AML-193 (cell line): ENCODE measurements around the gene FAM13B.
A peak's percentile ranks its signal among the peaks of the same experiment; 100 is the strongest.
"Not testable (repeated sequence)": the region's sequence is repeated elsewhere in the genome, so short reads cannot be mapped to it uniquely, and the experiment has no call there.

Experiments used
- DNase-seq, 2 experiments: peaks; one replicate each; lab custom pipeline; 2025; lab: John Stamatoyannopoulos, UW

FAM13B gene

DNA sequence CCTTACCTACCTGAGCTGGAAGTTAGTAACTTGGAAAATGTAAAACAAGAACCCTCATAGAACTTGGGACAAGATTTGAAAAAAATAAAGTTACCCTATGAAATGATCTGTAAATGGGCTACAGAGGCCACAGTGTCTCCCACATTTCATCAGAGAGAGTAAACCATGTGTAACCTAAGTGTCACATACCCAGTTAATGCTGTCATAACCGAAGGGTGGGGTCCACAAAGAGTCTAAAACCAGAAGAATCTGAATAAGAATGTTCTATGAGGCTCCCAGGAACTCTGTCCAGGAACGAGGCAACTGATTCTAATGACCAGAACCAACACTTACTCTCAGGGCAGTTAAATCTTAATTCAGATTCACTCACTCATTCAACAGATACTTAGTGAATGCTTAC is 1.0 kb upstream of the FAM13B start:
- no peak for DNase-seq

DNA sequence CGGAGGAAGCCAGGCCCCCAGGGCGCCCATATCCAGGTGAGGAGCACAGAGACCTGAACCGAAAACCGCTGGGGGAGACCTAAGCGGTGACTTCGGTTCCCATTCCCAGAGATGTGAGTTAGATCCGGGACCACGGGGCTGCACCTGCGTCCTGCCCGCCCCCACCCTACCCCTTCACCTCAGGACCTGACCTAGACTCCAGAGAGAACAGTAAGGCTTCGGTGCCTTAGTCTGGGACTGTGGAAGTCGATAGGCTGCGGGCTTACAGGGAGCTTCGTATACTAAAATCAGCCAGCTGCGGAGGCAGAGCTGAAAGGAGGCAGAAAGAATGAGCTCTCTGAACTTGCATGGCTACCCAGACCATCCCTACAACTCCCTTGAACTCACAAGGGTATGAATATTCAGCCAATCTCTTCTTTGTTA is 518 bp upstream of the FAM13B start:
- DNase-seq, result peak in 1 of 2 experiments; percentile 40

DNA sequence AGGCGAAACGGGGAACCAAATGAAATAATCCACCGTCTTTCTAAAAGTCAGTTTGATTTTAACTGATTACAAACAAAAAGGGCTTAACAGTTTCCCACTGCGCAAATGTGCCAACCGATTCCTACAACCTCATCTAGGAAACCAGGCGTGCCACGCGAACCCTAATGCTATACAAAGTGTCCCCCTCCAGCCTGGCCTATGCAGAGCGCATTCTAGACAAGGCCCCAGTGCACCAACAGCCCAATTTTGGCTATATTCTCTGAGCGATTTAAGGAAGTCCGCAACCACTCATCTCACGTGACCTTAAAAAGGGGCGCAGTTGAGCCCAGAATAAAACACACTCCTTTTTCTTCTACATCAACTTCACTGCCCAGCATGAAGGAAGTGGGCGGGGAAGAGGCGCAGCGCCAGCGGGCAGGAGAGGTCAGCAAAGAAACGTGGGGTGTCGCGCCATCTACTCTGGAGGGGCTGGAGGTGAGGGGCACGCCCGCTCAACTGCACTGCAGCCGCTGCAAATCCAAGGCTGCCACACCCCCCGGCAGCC is 779 bp downstream of the FAM13B start:
- DNase-seq, result peak; percentile 91 to 93

DNA sequence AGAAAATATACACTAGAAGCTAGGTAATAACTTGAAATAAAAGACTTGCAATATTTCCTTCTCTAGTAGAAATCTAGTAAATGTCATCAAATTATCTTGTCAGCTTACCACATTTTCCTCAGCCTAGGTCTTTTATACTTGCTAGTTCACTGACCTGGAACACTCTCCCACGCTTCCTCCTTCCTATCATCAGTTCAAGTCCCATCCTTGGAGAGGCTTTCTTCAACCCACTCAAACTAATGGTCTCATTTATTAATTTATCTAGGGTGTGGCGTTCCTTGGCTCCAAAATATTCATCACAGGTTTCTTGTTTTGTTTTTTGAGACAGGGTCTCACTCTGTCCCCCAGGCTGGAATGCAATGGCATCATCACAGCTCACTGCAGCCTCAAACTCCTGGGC is 2.9 kb downstream of the FAM13B start:
- peak in 1 of 2 experiments; percentile 9 for DNase-seq

DNA sequence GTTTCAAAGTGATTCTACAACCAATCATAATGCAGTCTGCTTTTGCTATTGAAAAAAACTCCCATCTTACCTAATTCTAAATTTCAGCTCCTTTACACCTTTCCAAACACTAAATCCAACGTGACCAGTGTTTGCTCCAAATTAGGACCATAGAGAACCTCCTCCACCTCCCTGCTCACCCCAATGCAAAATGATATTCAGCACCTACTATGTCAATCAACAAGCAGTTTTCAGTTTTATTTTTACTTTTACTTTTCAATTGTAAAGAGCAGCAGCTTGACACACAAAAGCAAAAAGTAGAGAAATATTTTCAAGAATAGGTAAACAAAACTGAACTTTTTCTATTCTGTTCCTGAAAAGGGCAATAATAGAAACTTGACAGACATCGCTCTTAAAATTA is 3.4 kb downstream of the FAM13B start:
- DNase-seq, result no peak

DNA sequence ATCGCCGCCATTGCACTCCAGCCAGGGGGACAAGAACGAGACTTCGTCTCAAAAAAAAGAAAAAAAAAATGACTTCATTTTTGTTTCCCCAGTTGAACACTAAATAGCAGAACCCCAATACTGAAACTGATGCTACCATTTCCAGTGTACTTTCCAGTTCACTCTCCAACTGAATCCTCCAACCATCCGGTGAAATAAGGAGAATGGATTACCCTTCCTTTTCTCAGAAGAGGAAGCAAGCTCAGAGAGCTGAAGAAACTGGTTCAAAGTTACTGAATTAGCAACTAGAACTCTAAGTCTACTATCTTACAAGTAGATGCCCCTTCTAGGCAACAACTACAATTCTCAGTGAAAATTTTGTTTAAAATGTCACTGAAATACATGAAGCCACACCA is 3.9 kb downstream of the FAM13B start:
- peak; percentile 5 to 34 for DNase-seq

DNA sequence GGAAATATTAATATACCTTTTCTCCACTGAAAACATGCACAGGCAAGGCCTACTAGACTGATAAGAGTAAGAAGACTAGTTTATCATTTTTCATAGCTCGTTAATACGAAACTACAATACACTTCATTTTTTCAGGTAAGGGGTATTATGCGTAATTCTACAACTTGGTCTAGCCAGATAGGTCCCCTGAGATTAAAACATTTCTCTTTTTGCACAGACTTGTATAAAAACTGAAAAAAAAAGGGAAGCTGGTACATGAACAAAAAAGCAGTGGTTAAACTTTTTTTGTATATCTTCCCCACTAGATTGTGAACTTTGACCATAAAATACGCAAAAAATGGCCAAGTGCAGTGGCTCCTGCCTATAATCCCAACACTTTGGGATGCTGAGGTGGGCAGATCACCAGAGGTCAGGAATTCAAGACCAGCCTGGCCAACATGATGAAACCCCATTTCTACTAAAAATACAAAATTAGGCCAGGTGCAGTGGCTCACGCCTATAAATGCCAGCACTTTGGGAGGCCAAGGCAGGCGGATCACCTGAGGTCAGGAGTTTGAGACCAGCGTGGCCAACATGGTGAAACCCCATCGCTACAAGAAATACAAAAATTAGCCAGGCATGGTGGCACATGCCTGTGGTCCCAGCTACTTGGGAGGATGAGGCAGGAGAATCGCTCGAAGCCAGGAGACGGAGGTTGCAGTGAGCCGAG is 4.5 kb downstream of the FAM13B start:
- not testable (repeated sequence) for DNase-seq

DNA sequence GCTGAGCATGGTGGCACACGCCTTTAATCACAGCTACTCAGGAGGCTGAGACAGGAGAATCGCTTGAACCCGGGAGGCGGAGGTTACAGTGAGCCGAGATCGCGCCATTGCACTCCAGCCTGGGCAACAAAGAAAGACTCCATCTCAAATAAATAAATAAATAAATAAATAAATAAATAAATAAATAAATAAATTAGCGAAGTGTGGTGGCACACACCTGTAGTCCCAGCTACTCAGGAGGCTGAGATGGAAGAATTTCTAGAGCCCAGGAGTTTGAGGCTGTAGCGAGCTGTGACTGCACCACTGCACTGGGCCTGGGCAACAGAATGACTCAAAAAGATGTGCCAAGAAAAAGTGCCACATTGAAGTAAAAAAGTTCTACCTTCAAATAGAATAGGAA is 6.1 kb downstream of the FAM13B start:
- DNase-seq, result not testable (repeated sequence)

DNA sequence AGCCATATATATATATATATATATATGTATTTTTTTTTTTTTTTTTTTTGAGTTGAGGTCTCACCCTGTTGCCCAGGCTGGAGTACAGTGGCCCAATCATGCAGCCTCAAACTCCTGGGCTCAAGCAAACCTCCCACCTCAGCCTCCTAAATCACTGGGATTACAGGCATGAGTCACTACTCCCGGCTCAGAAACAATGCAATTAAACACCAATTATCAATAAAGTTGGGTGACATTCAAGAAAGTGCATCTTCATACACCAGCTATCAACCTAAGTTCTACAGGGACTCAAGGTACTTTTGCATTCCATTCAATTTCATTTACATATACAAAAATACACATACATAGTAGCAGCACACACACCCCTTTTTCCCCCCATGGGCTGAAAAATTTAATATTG is 7.6 kb downstream of the FAM13B start:
- DNase-seq, result no peak

DNA sequence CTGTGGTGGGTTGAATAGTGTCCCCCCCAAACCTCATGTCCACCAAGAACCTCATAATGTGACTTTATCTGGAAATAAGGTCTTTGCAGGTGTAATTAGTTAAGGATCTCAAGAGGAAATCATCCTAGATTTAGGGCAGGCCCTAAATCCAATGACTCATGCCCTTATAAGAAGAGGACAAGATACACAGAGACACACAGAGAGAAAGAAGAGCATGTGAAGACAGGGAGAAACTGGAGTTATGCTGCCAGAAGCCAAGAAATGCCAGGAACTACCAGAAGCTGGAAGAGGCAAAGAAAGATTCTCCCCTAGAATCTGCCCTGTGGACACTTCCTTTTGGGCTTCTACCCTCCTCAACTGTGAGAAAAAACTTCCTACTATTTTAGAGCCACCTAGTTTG is 8.8 kb downstream of the FAM13B start:
- no peak for DNase-seq

DNA sequence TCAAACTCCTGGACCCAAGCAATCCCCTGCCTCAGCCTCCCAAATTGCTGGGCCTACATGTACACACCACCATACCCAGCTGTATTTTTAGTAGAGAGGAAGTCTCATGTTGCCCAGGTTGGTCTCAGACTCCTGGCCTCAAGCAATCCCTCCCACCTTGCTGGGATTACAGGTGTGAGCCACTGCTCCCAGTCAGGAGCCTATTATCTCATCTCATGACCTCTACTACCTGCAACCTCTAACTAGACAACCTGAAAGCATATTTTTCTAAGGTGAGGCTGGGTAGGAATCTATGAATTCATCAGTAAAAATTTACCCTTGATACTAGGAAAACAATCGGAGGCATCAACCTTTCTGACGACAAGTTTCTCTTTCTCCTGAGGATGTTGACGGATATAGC is 10.0 kb downstream of the FAM13B start:
- no peak for DNase-seq

DNA sequence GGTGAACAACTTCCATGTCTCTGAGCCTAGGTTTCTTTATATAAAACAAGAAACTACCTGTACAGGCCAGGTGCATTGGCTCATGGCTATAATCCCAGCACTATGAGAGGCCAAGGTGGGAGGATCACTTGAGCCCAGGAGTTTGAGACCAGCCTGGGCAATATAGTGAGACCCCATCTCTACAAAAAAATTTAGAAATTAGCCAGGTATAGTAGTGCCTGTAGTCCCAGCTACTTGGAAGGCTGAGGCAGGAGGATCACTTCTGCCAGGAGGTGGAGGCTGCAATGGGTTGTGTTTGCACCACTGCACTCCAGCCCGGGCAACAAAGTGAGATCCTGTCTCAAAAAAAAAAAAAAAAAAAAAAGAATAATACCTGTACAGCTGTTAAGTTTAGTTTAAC is 11.1 kb downstream of the FAM13B start:
- DNase-seq, result no peak

DNA sequence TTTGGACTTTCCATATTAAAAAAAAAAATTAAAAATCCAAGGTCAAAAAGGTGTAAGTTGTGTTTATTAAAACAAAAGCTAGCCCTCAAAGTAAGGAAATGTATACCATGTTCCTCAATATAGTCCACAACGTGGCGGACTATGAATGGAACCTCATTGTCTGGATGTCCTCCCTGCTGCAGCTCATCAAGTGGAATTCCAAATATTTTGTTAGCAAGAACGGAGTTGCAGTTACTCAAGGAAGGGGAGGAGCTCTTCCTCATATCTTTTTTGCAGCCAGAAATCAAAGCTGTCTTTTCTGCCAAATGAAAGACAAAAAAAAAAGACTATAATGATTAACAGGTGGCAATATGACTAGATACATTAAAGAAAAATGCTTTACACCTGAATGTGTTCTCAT is 14.0 kb downstream of the FAM13B start:
- DNase-seq, result no peak

DNA sequence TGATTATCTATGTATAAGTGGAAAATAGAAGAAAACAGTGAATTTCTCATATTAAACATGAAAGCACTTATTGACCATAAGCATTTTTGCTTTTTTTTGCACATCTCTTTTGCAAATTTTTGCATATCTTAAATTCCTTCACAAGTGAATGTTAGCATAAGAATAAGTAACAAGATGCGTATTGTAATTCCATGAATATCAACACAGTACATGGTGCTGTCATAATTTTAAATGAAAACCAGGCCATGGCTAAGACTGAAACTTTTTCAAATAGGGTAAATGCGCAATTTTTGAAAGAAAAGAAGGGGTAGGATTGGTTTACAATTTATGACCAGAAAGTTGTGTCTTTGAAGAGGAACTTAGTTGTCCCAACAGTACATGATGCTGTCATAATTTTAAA is 17.0 kb downstream of the FAM13B start:
- DNase-seq, result no peak

DNA sequence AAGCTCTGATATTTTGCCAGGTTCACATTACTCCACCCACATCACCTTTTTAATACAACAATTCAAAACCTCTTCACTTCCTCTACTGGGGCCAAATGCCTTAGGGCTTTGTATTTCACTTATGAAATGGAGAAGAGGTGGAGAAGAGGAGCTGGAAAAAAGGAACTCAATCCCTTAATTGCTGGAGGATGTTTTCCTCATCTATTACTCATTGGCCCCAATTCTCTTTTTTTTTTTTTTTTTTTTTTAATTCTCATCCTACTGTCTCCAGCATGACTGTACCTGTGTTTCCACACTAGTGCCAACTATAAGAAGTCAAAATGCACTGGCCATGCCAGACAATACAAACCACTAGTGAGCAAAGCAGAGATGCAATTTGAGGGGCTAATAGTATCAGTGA is 20.9 kb downstream of the FAM13B start:
- DNase-seq, result no peak

DNA sequence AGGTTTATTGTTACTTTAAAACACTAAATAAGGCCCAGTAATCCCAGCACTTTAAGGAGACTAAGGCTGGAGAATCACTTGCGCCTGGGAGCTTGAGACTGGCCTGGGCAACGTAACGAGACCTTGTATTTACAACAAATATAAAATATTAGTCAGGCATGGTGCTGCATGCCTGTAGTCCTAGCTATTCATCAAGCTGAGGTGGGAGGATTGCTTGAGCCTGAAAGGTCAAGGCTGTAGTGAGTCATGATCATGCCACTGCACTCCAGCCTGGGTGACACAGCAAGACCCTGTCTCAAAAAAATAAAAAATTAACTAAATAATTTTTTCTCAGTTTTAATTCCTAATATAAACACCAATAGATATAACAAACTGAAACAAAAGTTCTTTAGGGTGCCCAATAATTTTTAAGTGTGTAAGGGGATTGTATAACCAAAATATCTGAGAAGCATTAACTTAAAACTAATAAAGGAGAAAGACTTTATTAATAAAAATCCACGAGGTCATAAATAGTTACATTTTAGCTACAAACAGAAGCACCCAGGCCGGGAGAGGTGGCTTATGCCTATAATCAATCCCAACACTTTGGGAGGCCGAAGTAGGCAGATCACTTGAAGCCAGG is 32.7 kb downstream of the FAM13B start:
- no peak for DNase-seq

DNA sequence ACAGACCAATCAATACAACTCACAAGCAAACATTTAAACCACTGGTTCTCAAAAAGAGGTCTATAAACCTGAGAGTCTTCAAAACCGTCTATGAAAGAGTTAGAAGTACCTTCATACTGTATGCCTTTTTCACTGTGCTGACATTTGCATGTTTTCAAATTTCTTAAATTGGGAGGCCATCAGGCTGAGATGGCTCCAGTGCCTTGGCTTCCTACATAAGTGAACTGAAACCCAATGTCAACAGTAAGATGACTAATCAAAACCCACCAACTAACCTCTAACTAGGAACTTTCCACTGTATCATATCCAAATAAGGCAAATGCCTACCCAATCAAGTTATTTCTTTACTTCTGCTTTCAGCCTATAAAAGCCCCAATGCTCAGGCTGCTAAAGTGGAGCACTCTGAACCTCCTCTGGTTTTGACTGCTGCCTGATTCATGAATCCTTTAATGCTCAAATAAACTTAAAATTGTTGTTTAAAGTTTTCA is 35.1 kb downstream of the FAM13B start:
- DNase-seq, result no peak

DNA sequence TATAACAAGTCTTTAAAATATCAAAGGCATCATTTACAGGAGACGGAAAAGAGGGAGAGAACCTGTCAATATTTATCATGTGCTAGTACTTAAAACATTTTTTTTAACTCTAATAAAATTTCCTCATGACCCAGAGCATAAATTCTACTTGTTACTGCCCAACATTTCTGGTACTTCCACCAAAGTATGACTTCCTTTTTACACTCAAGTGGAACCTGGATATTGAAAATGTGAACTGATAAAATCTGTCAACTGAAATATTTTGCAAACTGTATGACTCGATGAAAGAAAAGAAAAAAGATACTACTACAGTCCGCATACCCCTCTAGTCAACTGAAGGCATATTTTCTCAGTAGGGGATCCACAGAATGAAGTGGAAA is 37.1 kb downstream of the FAM13B start:
- no peak for DNase-seq

DNA sequence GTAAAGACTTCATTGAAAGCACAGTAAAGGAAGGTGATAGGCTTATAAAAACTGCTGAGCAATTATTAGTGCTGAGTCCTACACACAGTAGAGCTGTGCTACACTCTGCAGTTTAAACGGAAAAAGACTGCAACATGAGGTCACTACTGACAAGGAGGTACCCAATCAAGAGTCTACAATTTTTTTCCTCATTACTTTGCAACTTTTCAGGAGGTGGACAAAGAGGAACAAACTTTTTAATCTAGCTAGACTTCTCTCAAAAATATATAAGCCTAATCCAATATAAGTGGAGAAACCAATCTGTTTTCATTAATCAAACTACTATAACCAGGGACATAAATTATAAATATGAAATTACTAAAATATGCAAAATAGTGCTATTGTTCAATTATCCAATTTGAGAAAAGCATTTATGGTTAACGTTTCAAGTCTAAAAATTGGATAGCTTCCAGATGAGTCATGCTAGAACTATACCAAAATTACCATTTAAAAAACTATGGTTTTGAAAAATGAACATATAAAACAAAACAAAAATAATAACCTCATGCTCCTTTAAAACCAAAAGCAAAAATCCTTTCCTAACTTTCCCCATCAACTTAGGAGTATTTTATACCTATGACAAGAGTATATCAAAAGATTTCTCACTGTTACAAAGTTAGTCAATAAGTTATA is 37.7 kb downstream of the FAM13B start:
- peak; percentile 80 to 91 for DNase-seq

DNA sequence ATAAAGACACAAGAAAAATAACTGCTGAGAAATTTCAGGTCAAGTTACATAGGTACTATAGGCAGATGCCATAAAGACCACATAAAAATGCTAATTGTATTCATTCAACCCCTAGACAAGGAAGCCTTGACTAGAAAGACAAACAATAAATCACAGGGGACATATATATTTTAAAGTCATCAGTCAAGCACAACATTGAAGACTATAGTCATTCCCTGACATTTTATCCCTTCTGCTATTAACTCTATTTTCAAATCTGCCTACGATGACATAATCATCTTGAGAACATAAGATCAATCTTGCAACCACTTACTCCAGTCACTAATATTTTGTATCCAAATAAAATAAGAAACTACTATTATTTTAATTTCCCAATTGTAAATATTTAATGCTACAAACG is 38.3 kb downstream of the FAM13B start:
- DNase-seq, result no peak

DNA sequence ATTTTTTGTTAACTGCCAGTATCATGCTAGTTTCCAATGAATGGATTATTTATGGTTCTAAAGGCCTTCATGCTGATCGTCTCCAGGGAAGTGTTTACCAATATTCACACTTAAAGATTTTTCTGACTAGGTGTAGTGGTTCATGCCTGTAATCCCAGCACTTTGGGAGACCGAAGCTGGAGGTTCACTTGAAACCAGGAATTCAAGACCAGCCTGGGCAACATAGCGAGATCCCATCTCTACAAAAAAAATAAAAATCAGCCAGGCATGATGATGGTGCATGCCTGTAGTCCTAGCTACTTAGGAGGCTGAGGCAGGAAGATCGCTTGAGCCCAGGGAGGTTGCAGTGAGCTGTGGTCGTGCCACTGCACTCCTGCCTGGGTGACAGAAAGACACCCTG is 43.5 kb downstream of the FAM13B start:
- DNase-seq, result no peak

DNA sequence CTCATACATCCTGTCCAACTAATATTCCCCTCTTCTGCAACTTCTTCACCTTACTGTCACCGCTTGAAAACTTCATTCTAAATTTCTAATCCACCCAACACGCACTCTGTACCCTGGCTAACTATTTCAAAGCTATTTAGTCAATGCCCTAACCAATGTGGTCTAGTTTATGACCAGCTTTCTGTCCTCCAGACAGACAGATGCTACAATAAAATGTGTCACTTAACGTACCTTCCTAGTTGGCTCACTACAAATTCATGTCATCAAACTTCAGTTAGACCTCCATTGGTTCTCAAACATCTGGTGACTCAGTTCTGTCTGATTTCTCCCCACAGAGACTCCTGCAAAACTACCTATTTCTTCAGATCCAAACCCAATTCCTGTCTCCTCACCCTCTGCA is 57.7 kb downstream of the FAM13B start:
- no peak for DNase-seq

DNA sequence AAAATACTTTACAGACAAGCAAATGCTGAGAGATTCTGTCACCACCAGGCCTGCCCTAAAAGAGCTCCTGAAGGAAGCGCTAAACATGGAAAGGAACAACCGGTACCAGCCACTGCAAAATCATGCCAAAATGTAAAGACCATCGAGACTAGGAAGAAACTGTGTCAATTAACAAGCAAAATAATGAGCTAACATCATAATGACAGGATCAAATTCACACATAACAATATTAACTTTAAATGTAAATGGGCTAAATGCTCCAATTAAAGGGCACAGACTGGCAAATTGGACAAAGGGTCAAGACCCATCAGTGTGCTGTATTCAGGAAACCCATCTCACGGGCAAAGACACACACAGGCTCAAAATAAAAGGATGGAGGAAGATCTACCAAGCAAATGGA is 62.5 kb downstream of the FAM13B start:
- DNase-seq, result not testable (repeated sequence)
